Spleen (tissue), 7 donors: ENCODE measurements around the gene MYBPC3.
A peak's percentile ranks its signal among the peaks of the same experiment; 100 is the strongest.

Source experiments
- POLR2A ChIP-seq, 3 donors: fragments of 450-650 bp; IDR thresholded peaks; one replicate each; pipeline ENCODE4 v1.5.1; 2017; ENCODE audit warnings: antibody characterized with exemption in 3 of 3, mild to moderate bottlenecking in 1 of 3
- POLR2AphosphoS5 ChIP-seq, 3 donors: sonication (generic); formaldehyde crosslinking; IDR thresholded peaks; one replicate each; pipeline ENCODE4 v1.5.1; 2017; ENCODE audit warnings: antibody characterized with exemption in 3 of 3
- TF ChIP-seq, protein P1 (sequence below), 11 experiments: fragments of 200-600 bp in 7 of 11; fragments of 450-650 bp in 4 of 11; sonication (generic) in 4 of 11; IDR thresholded peaks in 8 of 11; conservative IDR thresholded peaks in 3 of 11; 1 replicate in 7 of 11; 2 replicates in 4 of 11; pipeline versions ENCODE4 v1.4.0 to v1.8.0; 2016 to 2021; ENCODE audit warnings: antibody characterized with exemption in 11 of 11, inconsistent platforms in 4 of 11, mild to moderate bottlenecking in 1 of 11
- donor health status: DM: no; HTN: no; CAD: no; lungs with moderate emphysema.
- donor health status: DM: no; HTN: no; CAD: no.
- donor health status: DM: no; HTN: no; CAD: no.

DNA sequence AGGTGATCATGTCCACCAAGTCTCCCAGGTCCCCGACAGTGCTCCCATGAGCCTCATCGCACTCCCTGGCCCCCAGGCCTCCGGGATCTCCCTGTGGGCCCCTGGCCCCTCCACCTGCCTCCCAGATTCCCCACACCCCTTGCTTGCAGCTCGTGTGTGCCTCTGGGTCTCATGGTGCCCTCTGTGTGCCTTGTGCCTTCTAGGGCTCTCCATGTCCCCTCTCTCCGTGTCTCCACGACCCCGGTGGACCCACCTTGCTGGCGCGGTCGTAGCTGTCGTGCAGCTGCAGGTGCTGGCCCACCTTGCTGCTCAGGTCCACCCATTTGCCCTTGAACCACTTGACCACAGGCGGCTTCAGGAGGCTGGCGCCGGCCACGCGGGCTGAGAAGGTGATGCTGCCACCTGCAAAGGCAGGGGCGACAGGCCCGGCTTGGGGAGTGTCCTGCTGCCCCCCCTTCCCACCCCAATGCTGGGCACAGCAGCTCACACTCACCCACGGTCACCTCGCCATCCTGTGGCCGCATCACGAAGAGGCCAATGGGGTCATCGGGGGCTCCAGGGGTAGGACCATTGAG, 2.9 kb downstream of the MYBPC3 start:
- TF ChIP-seq, protein P1, sequence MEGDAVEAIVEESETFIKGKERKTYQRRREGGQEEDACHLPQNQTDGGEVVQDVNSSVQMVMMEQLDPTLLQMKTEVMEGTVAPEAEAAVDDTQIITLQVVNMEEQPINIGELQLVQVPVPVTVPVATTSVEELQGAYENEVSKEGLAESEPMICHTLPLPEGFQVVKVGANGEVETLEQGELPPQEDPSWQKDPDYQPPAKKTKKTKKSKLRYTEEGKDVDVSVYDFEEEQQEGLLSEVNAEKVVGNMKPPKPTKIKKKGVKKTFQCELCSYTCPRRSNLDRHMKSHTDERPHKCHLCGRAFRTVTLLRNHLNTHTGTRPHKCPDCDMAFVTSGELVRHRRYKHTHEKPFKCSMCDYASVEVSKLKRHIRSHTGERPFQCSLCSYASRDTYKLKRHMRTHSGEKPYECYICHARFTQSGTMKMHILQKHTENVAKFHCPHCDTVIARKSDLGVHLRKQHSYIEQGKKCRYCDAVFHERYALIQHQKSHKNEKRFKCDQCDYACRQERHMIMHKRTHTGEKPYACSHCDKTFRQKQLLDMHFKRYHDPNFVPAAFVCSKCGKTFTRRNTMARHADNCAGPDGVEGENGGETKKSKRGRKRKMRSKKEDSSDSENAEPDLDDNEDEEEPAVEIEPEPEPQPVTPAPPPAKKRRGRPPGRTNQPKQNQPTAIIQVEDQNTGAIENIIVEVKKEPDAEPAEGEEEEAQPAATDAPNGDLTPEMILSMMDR (IDR thresholded peaks at IDR 0.05 in 8 of 11, conservative IDR thresholded peaks at IDR 0.05 in 3 of 11), result no peak
- TF ChIP-seq POLR2A (IDR thresholded peaks at IDR 0.05), result no peak
- TF ChIP-seq POLR2AphosphoS5 (IDR thresholded peaks at IDR 0.05), result peak in 1 of 3 donors; percentile 28
